ENCODE measurements around the gene ZC2HC1B. TPM values are rescaled to one million over a fixed set of nuclear protein-coding genes. Genes with fewer than 3 reads are reported as not detected.

The ZC2HC1B gene
- total RNA-seq, 1 donor from 2014 or later = not detected

DNA sequence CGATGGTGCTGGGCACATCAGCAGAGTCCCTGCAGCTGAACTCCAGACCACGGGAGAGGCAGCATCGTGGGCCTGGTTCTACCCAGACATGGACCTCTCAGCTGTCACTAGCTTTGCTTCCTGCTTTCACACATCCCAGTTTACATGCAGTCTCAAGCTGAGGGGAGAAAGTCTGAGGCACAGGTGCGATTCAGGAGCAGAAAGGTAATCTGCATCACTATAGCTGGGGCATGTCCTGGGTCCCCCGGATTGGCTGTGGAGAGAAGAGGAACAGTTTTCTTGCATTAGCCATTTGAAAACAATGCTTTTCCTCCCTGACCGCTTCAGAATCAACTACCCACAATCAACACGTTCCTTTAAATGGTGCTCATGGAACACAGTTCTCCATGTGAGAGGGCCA lies 83.9 kb downstream of the ZC2HC1B start:
- H3K9me3 ChIP-seq = no peaks in the 10 kb centered on the region
- no peaks in the 10 kb centered on the region for H3K27me3 ChIP-seq
- TF ChIP-seq, protein P1, sequence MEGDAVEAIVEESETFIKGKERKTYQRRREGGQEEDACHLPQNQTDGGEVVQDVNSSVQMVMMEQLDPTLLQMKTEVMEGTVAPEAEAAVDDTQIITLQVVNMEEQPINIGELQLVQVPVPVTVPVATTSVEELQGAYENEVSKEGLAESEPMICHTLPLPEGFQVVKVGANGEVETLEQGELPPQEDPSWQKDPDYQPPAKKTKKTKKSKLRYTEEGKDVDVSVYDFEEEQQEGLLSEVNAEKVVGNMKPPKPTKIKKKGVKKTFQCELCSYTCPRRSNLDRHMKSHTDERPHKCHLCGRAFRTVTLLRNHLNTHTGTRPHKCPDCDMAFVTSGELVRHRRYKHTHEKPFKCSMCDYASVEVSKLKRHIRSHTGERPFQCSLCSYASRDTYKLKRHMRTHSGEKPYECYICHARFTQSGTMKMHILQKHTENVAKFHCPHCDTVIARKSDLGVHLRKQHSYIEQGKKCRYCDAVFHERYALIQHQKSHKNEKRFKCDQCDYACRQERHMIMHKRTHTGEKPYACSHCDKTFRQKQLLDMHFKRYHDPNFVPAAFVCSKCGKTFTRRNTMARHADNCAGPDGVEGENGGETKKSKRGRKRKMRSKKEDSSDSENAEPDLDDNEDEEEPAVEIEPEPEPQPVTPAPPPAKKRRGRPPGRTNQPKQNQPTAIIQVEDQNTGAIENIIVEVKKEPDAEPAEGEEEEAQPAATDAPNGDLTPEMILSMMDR (IDR thresholded peaks at IDR 0.05) = no peak
- no peaks in the 10 kb centered on the region for H3K36me3 ChIP-seq
- intact Hi-C loops (cut with DNase I) = no loop called here
- peaks cover 3% of the 10 kb centered on the region for H3K4me1 ChIP-seq
- H3K4me3 ChIP-seq = no peak overlapping the region
- no peak for ATAC-seq
- no peak overlapping the region for H3K27ac ChIP-seq
- no peak for DNase-seq

DNA sequence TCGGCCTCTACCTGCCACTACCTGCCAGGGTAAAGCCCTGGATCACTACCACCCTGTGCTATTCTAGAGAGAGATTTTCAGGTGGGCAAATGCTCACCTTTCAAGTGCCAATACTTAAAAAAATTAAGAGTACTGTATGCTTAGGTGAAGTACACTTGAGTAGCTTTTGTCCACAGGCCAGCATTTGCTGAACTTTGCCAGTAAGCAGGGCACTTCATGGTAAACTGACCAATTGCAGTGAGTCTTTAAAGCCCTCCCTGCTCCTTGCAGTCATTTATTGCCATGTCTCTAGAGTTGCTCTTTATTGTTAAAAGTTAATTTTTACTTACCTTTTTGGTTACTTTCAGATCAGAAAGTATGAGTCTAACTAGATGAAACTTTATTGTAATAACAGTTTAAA lies 85.3 kb downstream of the ZC2HC1B start:
- intact Hi-C loops (cut with DNase I) = no loop called here
- Histone ChIP-seq H3K4me3 (peak overlapping the region; percentile 18), H3K36me3 (no peaks in the 10 kb centered on the region), H3K4me1 (peaks cover 3% of the 10 kb centered on the region), H3K27me3 (no peaks in the 10 kb centered on the region), H3K27ac (no peak overlapping the region), H3K9me3 (no peaks in the 10 kb centered on the region)
- ATAC-seq (peak; percentile 81), DNase-seq (no peak)
- TF ChIP-seq, protein P1 (IDR thresholded peaks at IDR 0.05) = no peak

DNA sequence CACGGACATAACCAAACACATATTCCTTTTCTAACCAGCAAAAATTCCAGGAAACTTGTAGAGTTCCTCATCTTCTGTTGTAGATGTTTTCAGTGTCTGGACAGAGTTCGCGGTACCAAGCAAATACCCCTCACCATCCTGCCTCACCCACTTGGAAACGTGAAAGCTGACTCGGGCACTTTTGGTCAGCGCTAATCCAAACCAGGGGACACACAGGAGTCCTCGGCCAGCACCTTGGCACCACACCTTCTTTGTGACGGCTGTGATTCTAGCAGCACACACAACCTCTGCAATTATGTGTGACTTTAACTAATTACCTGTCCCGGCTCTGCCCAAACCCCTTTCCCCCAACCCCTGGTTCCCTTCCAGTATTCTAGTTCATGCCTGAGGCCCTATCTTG lies 85.7 kb downstream of the ZC2HC1B start:
- DNase-seq (no peak), ATAC-seq (peak; percentile 32)
- intact Hi-C loops (cut with DNase I) = no loop called here
- Histone ChIP-seq H3K27me3 (no peaks in the 10 kb centered on the region), H3K4me1 (peaks cover 3% of the 10 kb centered on the region), H3K9me3 (no peaks in the 10 kb centered on the region), H3K4me3 (peak overlapping the region; percentile 18), H3K27ac (peak overlapping the region; percentile 61), H3K36me3 (no peaks in the 10 kb centered on the region)
- TF ChIP-seq, protein P1 (IDR thresholded peaks at IDR 0.05) = no peak

DNA sequence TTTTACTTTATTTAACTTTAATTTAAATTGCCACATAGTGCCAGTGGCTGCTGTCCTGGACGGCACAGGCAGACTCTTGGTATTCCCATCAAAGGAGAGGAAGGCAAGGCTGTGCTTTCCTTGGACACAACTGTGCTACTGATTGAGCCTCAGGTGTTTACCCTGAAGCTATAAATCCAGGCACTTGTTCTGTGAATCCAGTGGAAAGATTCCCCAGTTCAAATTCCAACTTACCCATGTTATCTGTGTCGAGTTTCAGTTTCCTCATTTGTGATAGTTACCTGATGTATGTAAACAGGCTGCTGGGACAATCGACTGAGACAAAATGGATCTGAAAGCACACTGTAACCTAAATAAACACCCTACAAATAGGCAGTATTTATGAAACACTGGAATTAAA lies 86.6 kb downstream of the ZC2HC1B start:
- TF ChIP-seq, protein P1 (IDR thresholded peaks at IDR 0.05) = no peak
- H3K36me3 ChIP-seq = no peaks in the 10 kb centered on the region
- H3K4me1 ChIP-seq = peaks cover 3% of the 10 kb centered on the region
- DNase-seq (no peak), ATAC-seq (no peak)
- no peaks in the 10 kb centered on the region for H3K9me3 ChIP-seq
- no peak overlapping the region for H3K4me3 ChIP-seq
- intact Hi-C loops (cut with DNase I) = no loop called here
- H3K27me3 ChIP-seq = no peaks in the 10 kb centered on the region
- H3K27ac ChIP-seq = peak overlapping the region; percentile 61

DNA sequence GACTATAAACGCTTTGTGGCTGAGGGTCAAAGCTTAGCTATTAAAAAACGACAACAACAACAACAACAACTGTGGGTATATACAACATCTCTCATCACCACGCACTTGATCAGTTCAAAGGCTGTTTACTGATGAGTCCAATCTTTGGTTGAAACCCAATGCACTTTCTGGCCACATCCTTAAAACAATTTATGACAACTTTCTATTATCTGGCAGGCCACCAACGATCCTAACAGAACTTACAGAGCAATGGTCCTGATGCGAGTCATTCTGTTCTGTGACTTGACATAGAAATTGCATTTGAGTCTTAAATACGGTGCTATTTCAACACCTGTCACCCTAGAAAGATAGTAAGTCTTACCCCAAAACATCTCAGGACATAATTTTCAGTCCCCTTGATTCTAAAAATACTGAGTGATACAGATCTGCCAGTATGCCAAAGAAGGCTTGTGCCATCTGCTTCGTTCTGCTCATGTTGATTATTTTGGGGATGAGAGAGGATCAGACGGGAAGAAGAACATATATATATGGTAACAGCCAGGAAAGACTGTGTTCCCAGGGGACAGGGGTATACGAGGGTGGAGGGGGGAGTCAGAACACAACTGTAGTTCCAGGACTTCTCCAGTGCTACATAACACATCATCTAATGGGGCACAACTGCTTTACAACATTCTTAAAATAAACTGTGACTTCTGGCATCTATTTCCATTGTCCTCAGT lies 87.9 kb downstream of the ZC2HC1B start:
- DNase-seq = no peak
- TF ChIP-seq, protein P1 (IDR thresholded peaks at IDR 0.05) = no peak
- Histone ChIP-seq H3K4me1 (peaks cover 3% of the 10 kb centered on the region), H3K36me3 (no peaks in the 10 kb centered on the region), H3K27ac (no peak overlapping the region), H3K4me3 (no peak overlapping the region), H3K9me3 (no peaks in the 10 kb centered on the region), H3K27me3 (no peaks in the 10 kb centered on the region)
- no peak for ATAC-seq
- intact Hi-C loops (cut with DNase I) = no loop called here

Data from upper lobe of right lung (tissue), 1 donor.